ENCODE data around the gene DGKH. TPM values are rescaled to one million over a fixed set of nuclear protein-coding genes. Genes with fewer than 3 reads are reported as not detected.

DGKH gene
- total RNA-seq, 1 donor from 2014 or later, result 2.2 TPM

DNA sequence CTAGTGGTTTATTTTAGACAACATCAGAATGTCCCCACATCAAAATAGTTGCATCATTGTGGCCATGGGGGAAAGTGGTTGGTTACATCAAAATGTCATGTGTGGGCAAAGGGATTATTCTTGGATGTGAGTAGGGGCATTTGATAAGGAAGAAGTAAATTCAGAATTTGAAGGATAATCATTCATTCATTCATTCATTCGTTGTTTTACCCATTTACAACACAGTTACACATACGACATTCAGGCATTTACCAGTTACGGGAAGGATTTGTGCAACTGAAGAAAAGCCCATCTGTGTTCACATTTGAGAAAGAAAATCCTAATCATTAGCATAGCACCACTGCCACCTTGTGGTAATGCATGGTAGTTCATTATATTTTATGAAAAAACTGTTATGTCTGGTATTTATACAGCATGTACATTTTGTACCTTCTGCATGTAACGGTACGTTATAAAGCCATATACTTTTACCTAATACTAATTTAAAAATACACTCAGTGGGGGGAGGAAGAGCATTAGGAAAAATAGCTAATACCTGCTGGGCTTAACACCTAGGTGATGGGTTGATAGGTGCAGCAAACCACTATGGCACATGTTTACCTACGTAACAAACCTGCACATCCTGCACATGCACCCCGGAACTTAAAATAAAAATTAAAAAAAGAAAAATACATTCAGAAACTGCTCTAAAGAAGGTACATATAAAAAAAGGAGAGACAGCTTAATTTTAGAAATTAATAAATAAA, 62.1 kb downstream of the DGKH start:
- H3K4me3 Mint-ChIP-seq, result no peak overlapping the region
- ChIA-PET CTCF (interaction anchor here (0.7 to 11.8 kb wide), 4 partner anchors 39 to 458 kb away, joined by 3 to 98 read pairs (median 3); no protein-coding TSS in a partner anchor), POLR2A (no interaction called here)
- intact Hi-C loops (cut with micrococcal nuclease), result loop anchor here (1.0 to 10.0 kb wide), 9 partner anchors 205 to 1692 kb away; no protein-coding TSS in a partner anchor
- ATAC-seq (ENCODE audit: low read depth), result peak; percentile 67
- TF ChIP-seq, protein P1, sequence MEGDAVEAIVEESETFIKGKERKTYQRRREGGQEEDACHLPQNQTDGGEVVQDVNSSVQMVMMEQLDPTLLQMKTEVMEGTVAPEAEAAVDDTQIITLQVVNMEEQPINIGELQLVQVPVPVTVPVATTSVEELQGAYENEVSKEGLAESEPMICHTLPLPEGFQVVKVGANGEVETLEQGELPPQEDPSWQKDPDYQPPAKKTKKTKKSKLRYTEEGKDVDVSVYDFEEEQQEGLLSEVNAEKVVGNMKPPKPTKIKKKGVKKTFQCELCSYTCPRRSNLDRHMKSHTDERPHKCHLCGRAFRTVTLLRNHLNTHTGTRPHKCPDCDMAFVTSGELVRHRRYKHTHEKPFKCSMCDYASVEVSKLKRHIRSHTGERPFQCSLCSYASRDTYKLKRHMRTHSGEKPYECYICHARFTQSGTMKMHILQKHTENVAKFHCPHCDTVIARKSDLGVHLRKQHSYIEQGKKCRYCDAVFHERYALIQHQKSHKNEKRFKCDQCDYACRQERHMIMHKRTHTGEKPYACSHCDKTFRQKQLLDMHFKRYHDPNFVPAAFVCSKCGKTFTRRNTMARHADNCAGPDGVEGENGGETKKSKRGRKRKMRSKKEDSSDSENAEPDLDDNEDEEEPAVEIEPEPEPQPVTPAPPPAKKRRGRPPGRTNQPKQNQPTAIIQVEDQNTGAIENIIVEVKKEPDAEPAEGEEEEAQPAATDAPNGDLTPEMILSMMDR (IDR thresholded peaks at IDR 0.05), result peak; percentile 21
- H3K36me3 Mint-ChIP-seq (ENCODE audit: low read depth), result no peaks in the 10 kb centered on the region
- H3K27ac Mint-ChIP-seq, result no peak overlapping the region
- H3K9me3 Mint-ChIP-seq, result no peaks in the 10 kb centered on the region
- no peaks in the 10 kb centered on the region for H3K4me1 Mint-ChIP-seq
- peaks cover 5% of the 10 kb centered on the region for H3K27me3 Mint-ChIP-seq
- no peak for DNase-seq

DNA sequence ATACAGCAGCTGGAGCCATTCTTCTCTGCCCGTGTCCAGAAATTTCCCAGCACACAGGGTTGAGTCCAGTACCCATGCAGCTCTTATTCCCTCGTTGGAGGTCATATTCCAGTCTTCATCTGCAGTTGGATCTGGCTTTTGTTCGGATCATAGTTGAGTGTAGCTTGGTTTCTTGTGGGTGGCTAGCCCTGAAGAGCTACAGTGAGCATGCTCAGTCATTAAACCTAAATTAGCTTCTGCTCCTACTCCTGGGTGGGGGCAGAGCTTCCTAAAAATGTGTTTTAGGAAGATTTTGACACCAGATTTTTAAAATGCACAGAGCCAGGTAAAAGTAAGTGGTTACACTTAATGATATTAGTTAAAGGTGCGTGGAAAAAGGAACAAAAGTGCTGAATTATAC, 64.4 kb downstream of the DGKH start:
- Mint-ChIP-seq H3K9me3 (no peaks in the 10 kb centered on the region), H3K27me3 (peaks cover 5% of the 10 kb centered on the region), H3K27ac (no peak overlapping the region), H3K4me3 (no peak overlapping the region), H3K36me3 (ENCODE audit: low read depth) (no peaks in the 10 kb centered on the region), H3K4me1 (no peaks in the 10 kb centered on the region)
- ChIA-PET POLR2A (interaction anchor here (0.6 kb wide), 1 partner anchor 19 kb away, joined by 3 read pairs; no protein-coding TSS in a partner anchor), CTCF (interaction anchor here (1.1 to 11.8 kb wide), 2 partner anchors 445 to 761 kb away, joined by 3 to 98 read pairs; no protein-coding TSS in a partner anchor)
- TF ChIP-seq, protein P1 (IDR thresholded peaks at IDR 0.05), result no peak
- intact Hi-C loops (cut with micrococcal nuclease), result loop anchor here (5.0 to 10.0 kb wide), 3 partner anchors 528 to 1689 kb away; no protein-coding TSS in a partner anchor
- ATAC-seq (ENCODE audit: low read depth), result no peak
- no peak for DNase-seq

DNA sequence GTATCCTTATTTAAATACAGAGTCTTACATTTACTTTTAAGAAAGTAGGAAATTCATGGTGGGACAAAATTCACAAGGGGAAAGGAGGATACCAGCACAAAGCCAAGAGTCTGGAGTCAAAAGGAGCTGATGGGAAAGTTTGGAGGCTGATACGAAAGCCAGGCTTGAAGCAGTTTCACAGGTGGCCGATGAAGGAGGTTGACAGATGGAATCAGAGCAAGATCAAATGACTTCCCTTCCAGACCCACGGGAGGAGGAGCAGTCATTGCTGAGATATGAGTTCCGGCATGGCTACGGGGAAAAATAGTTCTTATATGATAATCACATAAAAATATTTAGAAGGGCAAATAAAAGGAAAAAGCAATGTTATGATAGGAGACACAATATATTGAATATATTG, 65.0 kb downstream of the DGKH start:
- Mint-ChIP-seq H3K27me3 (peaks cover 5% of the 10 kb centered on the region), H3K36me3 (ENCODE audit: low read depth) (no peaks in the 10 kb centered on the region), H3K4me1 (no peaks in the 10 kb centered on the region), H3K4me3 (no peak overlapping the region), H3K27ac (no peak overlapping the region), H3K9me3 (no peaks in the 10 kb centered on the region)
- ATAC-seq (ENCODE audit: low read depth) (no peak), DNase-seq (no peak)
- TF ChIP-seq, protein P1 (IDR thresholded peaks at IDR 0.05), result no peak
- CTCF ChIA-PET, result interaction anchor here (1.1 to 11.8 kb wide), 2 partner anchors 446 to 761 kb away, joined by 3 to 98 read pairs; no protein-coding TSS in a partner anchor
- POLR2A ChIA-PET, result interaction anchor here (0.6 kb wide), 1 partner anchor 19 kb away, joined by 3 read pairs; no protein-coding TSS in a partner anchor
- intact Hi-C loops (cut with micrococcal nuclease), result loop anchor here (5.0 to 10.0 kb wide), 3 partner anchors 529 to 1689 kb away; no protein-coding TSS in a partner anchor

DNA sequence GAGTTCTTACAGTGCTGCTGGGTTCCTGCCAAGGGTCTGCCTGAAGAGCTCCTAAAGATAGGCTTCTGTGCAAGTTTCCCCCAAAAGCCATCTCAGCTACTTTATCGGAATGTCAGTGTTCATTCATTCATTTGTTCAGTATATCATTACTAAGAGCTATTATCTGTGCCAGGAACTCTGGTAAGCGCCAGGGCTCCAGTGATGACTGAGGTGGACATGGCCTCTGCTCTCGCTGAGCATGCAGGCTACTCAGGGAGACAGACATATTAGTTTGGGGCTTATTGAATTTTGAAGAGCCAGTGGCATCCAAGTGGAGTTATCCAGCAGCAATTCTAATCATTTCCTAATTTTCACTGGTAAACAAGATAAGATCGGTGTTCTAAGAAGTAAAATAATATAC, 65.8 kb downstream of the DGKH start:
- TF ChIP-seq, protein P1 (IDR thresholded peaks at IDR 0.05), result no peak
- Mint-ChIP-seq H3K27me3 (peaks cover 5% of the 10 kb centered on the region), H3K36me3 (ENCODE audit: low read depth) (no peaks in the 10 kb centered on the region), H3K9me3 (no peaks in the 10 kb centered on the region), H3K27ac (no peak overlapping the region), H3K4me3 (no peak overlapping the region), H3K4me1 (no peaks in the 10 kb centered on the region)
- ChIA-PET CTCF (interaction anchor here (11.8 kb wide), 1 partner anchor 447 kb away, joined by 98 read pairs; no protein-coding TSS in a partner anchor), POLR2A (no interaction called here)
- intact Hi-C loops (cut with micrococcal nuclease), result loop anchor here (5.0 to 10.0 kb wide), 3 partner anchors 529 to 1688 kb away; no protein-coding TSS in a partner anchor
- DNase-seq (no peak), ATAC-seq (ENCODE audit: low read depth) (no peak)

DNA sequence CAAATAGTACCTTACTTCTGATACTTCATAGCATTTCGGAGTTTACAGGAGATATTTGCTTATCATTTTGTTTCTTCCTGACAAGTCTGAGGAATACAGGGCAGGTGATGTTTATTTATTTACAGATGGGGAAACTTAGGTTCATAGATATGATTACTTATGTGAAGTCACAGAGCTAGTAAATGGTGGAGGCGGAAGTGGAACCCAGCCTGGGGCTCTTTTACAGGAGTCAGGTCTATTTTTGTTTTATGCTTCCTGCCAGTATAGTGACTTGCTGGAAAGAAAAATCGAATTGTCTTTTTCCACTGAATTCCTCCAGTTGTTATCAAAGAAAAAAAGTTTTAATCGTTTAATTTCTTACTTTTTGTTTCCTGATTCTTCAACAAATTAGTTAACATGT, 66.5 kb downstream of the DGKH start:
- no peaks in the 10 kb centered on the region for H3K9me3 Mint-ChIP-seq
- intact Hi-C loops (cut with micrococcal nuclease), result loop anchor here (5.0 to 10.0 kb wide), 3 partner anchors 530 to 1687 kb away; no protein-coding TSS in a partner anchor
- TF ChIP-seq, protein P1 (IDR thresholded peaks at IDR 0.05), result no peak
- ATAC-seq (ENCODE audit: low read depth) (no peak), DNase-seq (no peak)
- no peaks in the 10 kb centered on the region for H3K36me3 Mint-ChIP-seq (ENCODE audit: low read depth)
- ChIA-PET CTCF (interaction anchor here (11.8 kb wide), 1 partner anchor 447 kb away, joined by 98 read pairs; no protein-coding TSS in a partner anchor), POLR2A (no interaction called here)
- H3K27me3 Mint-ChIP-seq, result peaks cover 5% of the 10 kb centered on the region
- H3K4me1 Mint-ChIP-seq, result no peaks in the 10 kb centered on the region
- H3K27ac Mint-ChIP-seq, result no peak overlapping the region
- H3K4me3 Mint-ChIP-seq, result no peak overlapping the region

Data from activated B cell treated with CpG ODN at 0.5 μM for 24 hours (primary cell).